ENCODE data around the gene CD36. TPM values are rescaled to one million over a fixed set of nuclear protein-coding genes. Genes with fewer than 3 reads are reported as not detected.
A peak's percentile ranks its signal among the peaks of the same experiment; 100 is the strongest.

CD36 gene
- total RNA-seq (2021; ENCODE audit: unreplicated experiment) (0.32 TPM), Bru-seq, nascent RNA (percentile 20 among the genes with signal in this experiment), BruChase-seq, experiment 1, labeled RNA remaining after a 6-hour chase (percentile 14 among the genes with signal in this experiment), BruChase-seq, experiment 2, labeled RNA remaining after a 2-hour chase (percentile 27 among the genes with signal in this experiment)
- 0.07 TPM in 1 of 2 replicates, not detected in the other for polyA plus RNA-seq (2012)
- long read RNA-seq, partial matches to known transcripts: 0 of 1 reads
- long read RNA-seq, other reads (novel, unspliced or antisense): 1 of 1 reads

DNA sequence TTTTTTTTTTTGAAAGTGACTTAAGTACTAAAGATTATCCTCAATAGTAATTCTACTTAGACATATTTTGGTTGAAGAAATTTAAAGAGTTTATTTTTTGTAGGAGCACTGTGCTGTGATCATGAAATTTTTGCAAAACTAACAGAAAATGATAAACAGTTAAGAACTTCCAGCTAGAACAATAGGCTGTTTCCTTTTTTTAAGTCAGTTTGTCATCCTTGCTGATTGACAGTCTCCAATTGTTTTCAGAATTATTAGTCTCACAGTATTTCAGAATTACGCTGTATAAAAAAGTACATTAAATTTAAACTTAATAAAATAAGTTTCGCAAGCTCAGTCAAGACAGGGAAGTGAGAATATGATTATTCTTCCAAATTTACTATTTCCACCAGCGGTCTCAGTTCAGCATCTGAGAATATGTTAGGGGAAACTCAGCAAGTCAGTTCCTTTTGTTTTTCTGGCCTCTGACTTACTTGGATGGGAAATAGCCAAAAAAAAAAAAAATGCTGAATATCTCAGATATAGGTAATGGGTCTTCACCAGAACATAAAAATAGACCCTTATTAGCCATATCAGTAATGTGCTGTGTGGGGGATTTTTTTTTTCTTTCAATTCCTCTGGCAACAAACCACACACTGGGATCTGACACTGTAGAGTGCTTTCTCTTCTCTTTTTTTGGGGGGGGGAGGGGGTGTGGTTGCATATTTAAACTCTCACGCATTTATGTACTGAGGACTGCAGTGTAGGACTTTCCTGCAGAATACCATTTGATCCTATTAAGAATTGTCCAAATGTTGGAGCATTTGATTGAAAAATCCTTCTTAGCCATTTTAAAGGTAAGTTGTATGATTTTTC, at the start of gene CD36:
Gene CD36 (plus strand): TSS at position 732 of the 855 bp plus-strand sequence. CDS start 8,099 bp downstream, outside the sequence.
- Histone ChIP-seq H3K27ac (ENCODE audit: low read depth, low read length) (no peak within 1 kb of the TSS), H3K4me2 (ENCODE audit: low read length) (no peak within 1 kb of the TSS), H2AFZ (ENCODE audit: low read depth, low read length, poor library complexity, severe bottlenecking) (peak within 1 kb of the TSS; percentile 46), H3K36me3 (ENCODE audit: control insufficient read depth in 1 of 2, insufficient read depth in 2 of 2, low read length in 2 of 2) (no peaks in the 10 kb centered on the region), H3K4me1 (ENCODE audit: control insufficient read depth in 1 of 2, insufficient read depth in 2 of 2, low read length in 2 of 2) (no peaks in the 10 kb centered on the region), H3K9ac (ENCODE audit: low read length) (no peak within 1 kb of the TSS), H3K9me3 (ENCODE audit: control insufficient read depth in 1 of 2, insufficient read depth in 1 of 2, low read depth in 1 of 2, low read length in 2 of 2) (no peaks in the 10 kb centered on the region), H4K20me1 (ENCODE audit: insufficient read depth) (no peaks in the 10 kb centered on the region), H3K9me2 (ENCODE audit: insufficient read depth) (no peaks in the 10 kb centered on the region), H3K79me2 (ENCODE audit: insufficient read depth, low read length) (no peaks in the 10 kb centered on the region), H3K27me3 (ENCODE audit: insufficient read depth, low read length) (no peaks in the 10 kb centered on the region), H3K4me3 (replicated peaks in 1 of 2; ENCODE audit: low read depth in 1 of 2, low read length in 2 of 2) (no peak within 1 kb of the TSS)
- POLR2A ChIA-PET: no interaction called here
- intact Hi-C loops (cut with micrococcal nuclease): no loop called here
- CTCF ChIA-PET: no interaction called here
- RAD21 ChIA-PET (ENCODE audit: low non-redundant PET in 1 of 2, low total read pairs in 2 of 2, uncharacterized antibody in 2 of 2, unreplicated experiment in 2 of 2): no interaction called here
- no TSS peak for BruUV-seq (replicated peaks)
- no peak for ATAC-seq
- no peak for DNase-seq (ENCODE audit: low read depth, low spot score)
- no peak for TF ChIP-seq TCF7L2 (IDR thresholded peaks at IDR 0.05; ENCODE audit: borderline replicate concordance, extremely low read depth, insufficient read depth, insufficient read length)

DNA sequence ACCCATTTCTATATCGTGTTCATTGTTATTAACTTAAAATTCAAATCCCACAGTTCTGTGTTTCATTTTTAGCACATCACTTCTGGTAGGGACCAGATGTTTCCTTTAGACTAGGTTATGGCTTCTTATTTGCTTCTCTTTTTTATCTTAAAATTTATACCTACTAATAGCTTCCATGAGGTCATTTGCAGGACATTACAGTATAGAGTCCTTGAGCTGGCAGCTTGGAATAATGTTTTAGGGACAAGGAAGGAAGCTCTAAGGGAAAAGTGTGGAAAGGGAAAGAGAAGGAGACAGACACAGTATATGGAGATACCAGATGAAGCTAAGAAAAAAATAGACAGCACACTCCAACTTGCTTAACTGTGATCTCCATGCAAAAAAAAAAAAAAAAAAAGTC, 48.8 kb upstream of the CD36 start:
- Histone ChIP-seq H3K27me3 (ENCODE audit: insufficient read depth, low read length) (no peaks in the 10 kb centered on the region), H4K20me1 (ENCODE audit: insufficient read depth) (no peaks in the 10 kb centered on the region), H3K4me3 (replicated peaks in 1 of 2; ENCODE audit: low read depth in 1 of 2, low read length in 2 of 2) (no peak overlapping the region), H3K9me3 (ENCODE audit: control insufficient read depth in 1 of 2, insufficient read depth in 1 of 2, low read depth in 1 of 2, low read length in 2 of 2) (no peaks in the 10 kb centered on the region), H3K9ac (ENCODE audit: low read length) (no peak overlapping the region), H3K36me3 (ENCODE audit: control insufficient read depth in 1 of 2, insufficient read depth in 2 of 2, low read length in 2 of 2) (no peaks in the 10 kb centered on the region), H3K79me2 (ENCODE audit: insufficient read depth, low read length) (no peaks in the 10 kb centered on the region), H3K4me1 (ENCODE audit: control insufficient read depth in 1 of 2, insufficient read depth in 2 of 2, low read length in 2 of 2) (peaks cover 0 to 4% of the 10 kb centered on the region in 2 experiments; a peak in 1 of 4 replicates), H3K4me2 (ENCODE audit: low read length) (no peak overlapping the region), H3K27ac (ENCODE audit: low read depth, low read length) (no peak overlapping the region), H3K9me2 (ENCODE audit: insufficient read depth) (no peaks in the 10 kb centered on the region), H2AFZ (ENCODE audit: low read depth, low read length, poor library complexity, severe bottlenecking) (peak overlapping the region; percentile 44)
- ATAC-seq (no peak), DNase-seq (ENCODE audit: low read depth, low spot score) (no peak)
- no TSS peak for BruUV-seq (replicated peaks)
- RAD21 ChIA-PET (ENCODE audit: low non-redundant PET in 1 of 2, low total read pairs in 2 of 2, uncharacterized antibody in 2 of 2, unreplicated experiment in 2 of 2): no interaction called here
- intact Hi-C loops (cut with micrococcal nuclease): no loop called here
- CTCF ChIA-PET: no interaction called here
- POLR2A ChIA-PET: no interaction called here
- TF ChIP-seq SRF (IDR thresholded peaks at IDR 0.05; ENCODE audit: low read depth) (no peak), SIN3A (IDR thresholded peaks at IDR 0.05; ENCODE audit: low read depth) (no peak), JUND (IDR thresholded peaks at IDR 0.05) (no peak), ELF1 (IDR thresholded peaks at IDR 0.05; ENCODE audit: borderline replicate concordance, low read depth) (no peak), ZNF274 (IDR thresholded peaks at IDR 0.05; ENCODE audit: low read depth, low read length) (no peak), RAD21 (IDR thresholded peaks at IDR 0.05; ENCODE audit: low read depth) (no peak), SP1 (IDR thresholded peaks at IDR 0.05; ENCODE audit: low read depth) (no peak), ZFX (IDR thresholded peaks at IDR 0.05) (no peak), TCF7L2 (IDR thresholded peaks at IDR 0.05; ENCODE audit: borderline replicate concordance, extremely low read depth, insufficient read depth, insufficient read length) (no peak), YY1 (IDR thresholded peaks at IDR 0.05; ENCODE audit: extremely low read depth, insufficient replicate concordance, low read depth, low read length) (no peak), POLR2AphosphoS5 (IDR thresholded peaks at IDR 0.05; ENCODE audit: low read depth, low read length) (no peak)
- TF ChIP-seq, protein P1, sequence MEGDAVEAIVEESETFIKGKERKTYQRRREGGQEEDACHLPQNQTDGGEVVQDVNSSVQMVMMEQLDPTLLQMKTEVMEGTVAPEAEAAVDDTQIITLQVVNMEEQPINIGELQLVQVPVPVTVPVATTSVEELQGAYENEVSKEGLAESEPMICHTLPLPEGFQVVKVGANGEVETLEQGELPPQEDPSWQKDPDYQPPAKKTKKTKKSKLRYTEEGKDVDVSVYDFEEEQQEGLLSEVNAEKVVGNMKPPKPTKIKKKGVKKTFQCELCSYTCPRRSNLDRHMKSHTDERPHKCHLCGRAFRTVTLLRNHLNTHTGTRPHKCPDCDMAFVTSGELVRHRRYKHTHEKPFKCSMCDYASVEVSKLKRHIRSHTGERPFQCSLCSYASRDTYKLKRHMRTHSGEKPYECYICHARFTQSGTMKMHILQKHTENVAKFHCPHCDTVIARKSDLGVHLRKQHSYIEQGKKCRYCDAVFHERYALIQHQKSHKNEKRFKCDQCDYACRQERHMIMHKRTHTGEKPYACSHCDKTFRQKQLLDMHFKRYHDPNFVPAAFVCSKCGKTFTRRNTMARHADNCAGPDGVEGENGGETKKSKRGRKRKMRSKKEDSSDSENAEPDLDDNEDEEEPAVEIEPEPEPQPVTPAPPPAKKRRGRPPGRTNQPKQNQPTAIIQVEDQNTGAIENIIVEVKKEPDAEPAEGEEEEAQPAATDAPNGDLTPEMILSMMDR (IDR thresholded peaks at IDR 0.05 in 2 of 3, conservative IDR thresholded peaks at IDR 0.05 in 1 of 3; ENCODE audit: borderline replicate concordance in 1 of 3, insufficient read depth in 1 of 3, low read depth in 2 of 3, low read length in 2 of 3): no peak
- TF ChIP-seq, protein P2, sequence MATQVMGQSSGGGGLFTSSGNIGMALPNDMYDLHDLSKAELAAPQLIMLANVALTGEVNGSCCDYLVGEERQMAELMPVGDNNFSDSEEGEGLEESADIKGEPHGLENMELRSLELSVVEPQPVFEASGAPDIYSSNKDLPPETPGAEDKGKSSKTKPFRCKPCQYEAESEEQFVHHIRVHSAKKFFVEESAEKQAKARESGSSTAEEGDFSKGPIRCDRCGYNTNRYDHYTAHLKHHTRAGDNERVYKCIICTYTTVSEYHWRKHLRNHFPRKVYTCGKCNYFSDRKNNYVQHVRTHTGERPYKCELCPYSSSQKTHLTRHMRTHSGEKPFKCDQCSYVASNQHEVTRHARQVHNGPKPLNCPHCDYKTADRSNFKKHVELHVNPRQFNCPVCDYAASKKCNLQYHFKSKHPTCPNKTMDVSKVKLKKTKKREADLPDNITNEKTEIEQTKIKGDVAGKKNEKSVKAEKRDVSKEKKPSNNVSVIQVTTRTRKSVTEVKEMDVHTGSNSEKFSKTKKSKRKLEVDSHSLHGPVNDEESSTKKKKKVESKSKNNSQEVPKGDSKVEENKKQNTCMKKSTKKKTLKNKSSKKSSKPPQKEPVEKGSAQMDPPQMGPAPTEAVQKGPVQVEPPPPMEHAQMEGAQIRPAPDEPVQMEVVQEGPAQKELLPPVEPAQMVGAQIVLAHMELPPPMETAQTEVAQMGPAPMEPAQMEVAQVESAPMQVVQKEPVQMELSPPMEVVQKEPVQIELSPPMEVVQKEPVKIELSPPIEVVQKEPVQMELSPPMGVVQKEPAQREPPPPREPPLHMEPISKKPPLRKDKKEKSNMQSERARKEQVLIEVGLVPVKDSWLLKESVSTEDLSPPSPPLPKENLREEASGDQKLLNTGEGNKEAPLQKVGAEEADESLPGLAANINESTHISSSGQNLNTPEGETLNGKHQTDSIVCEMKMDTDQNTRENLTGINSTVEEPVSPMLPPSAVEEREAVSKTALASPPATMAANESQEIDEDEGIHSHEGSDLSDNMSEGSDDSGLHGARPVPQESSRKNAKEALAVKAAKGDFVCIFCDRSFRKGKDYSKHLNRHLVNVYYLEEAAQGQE (IDR thresholded peaks at IDR 0.05; ENCODE audit: low read depth): no peak
